IMR-90 (cell line): ENCODE measurements around the gene DPP10.

ENCODE experiments used
- BHLHE40 ChIP-seq: fragments of 150-350 bp; IDR thresholded peaks from 2 replicates; pipeline ENCODE4 v1.6.1; 2016; ENCODE audit warnings: mild to moderate bottlenecking, low read depth, low read length
- CEBPB ChIP-seq: IDR thresholded peaks from 2 replicates; pipeline ENCODE4 v1.6.1; 2012; ENCODE audit warnings: low read depth, low read length, improper control_type of control experiment
- CHD1 ChIP-seq: IDR thresholded peaks from 2 replicates; pipeline ENCODE4 v1.6.1; 2012; ENCODE audit warnings: low read depth, low read length, improper control_type of control experiment
- CTCF ChIP-seq: conservative IDR thresholded peaks from 2 replicates; pipeline ENCODE4 v1.5.1; 2012; ENCODE audit warnings: mild to moderate bottlenecking, low read depth, low read length, improper control_type of control experiment
- FOS ChIP-seq: fragments of 150-350 bp; IDR thresholded peaks from 2 replicates; pipeline ENCODE4 v1.6.1; 2016; ENCODE audit warnings: low read depth, low read length
- MAFK ChIP-seq: IDR thresholded peaks from 2 replicates; pipeline ENCODE4 v1.6.1; 2012; ENCODE audit warnings: low read depth, low read length, improper control_type of control experiment
- MXI1 ChIP-seq: IDR thresholded peaks from 2 replicates; pipeline ENCODE4 v1.6.1; 2012; ENCODE audit warnings: low read depth, mild to moderate bottlenecking, low read length, moderate library complexity, borderline replicate concordance
- POLR2A ChIP-seq: IDR thresholded peaks from 2 replicates; pipeline ENCODE4 v1.6.1; 2012; ENCODE audit warnings: mild to moderate bottlenecking, low read depth, low read length
- RAD21 ChIP-seq: IDR thresholded peaks from 2 replicates; pipeline ENCODE4 v1.6.1; 2012; ENCODE audit warnings: low read length, improper control_type of control experiment
- RFX5 ChIP-seq: IDR thresholded peaks from 2 replicates; pipeline ENCODE4 v1.8.0; 2012; ENCODE audit warnings: low read depth, mild to moderate bottlenecking, low read length, moderate library complexity
- SMC3 ChIP-seq: fragments of 150-350 bp; IDR thresholded peaks from 2 replicates; pipeline ENCODE4 v1.6.1; 2016; ENCODE audit warnings: low read depth, mild to moderate bottlenecking, antibody characterized with exemption, low read length, moderate library complexity
- TF ChIP-seq, protein P1 (sequence below): fragments of 150-350 bp; IDR thresholded peaks from 2 replicates; pipeline ENCODE4 v1.6.1; 2017; ENCODE audit warnings: mild to moderate bottlenecking, antibody characterized with exemption, low read length, low read depth
- TF ChIP-seq, protein P2 (sequence below): fragments of 150-350 bp; IDR thresholded peaks from 2 replicates; pipeline ENCODE4 v1.6.1; 2016; ENCODE audit warnings: low read depth, mild to moderate bottlenecking, low read length, moderate library complexity, borderline replicate concordance

DNA sequence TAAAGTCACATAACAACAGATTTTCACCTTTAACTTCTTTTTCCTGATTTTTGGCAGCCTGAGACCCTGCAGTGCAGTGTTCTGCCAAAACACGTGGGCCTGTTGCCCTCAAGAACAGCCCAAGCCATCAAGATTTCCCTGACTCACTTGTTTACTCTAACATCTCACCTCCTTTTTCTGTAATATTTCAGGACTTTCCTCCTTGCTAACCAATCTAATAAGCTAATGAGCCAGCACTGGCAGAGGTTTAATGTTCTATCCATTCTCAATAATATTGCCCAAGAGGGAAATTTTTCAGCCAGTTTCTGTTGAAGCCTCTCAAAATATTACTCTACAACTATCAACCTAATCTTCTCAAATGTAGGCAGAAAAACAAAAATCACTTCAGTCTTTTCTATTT is 635.2 kb downstream of the DPP10 start:
- no peak for TF ChIP-seq CEBPB
- TF ChIP-seq MXI1, result no peak
- TF ChIP-seq CTCF, result no peak
- no peak for TF ChIP-seq RFX5
- TF ChIP-seq, protein P1, sequence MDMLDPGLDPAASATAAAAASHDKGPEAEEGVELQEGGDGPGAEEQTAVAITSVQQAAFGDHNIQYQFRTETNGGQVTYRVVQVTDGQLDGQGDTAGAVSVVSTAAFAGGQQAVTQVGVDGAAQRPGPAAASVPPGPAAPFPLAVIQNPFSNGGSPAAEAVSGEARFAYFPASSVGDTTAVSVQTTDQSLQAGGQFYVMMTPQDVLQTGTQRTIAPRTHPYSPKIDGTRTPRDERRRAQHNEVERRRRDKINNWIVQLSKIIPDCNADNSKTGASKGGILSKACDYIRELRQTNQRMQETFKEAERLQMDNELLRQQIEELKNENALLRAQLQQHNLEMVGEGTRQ, result no peak
- TF ChIP-seq POLR2A, result no peak
- TF ChIP-seq SMC3, result no peak
- no peak for TF ChIP-seq RAD21
- TF ChIP-seq FOS, result no peak
- no peak for TF ChIP-seq CHD1
- no peak for TF ChIP-seq MAFK
- TF ChIP-seq, protein P2, sequence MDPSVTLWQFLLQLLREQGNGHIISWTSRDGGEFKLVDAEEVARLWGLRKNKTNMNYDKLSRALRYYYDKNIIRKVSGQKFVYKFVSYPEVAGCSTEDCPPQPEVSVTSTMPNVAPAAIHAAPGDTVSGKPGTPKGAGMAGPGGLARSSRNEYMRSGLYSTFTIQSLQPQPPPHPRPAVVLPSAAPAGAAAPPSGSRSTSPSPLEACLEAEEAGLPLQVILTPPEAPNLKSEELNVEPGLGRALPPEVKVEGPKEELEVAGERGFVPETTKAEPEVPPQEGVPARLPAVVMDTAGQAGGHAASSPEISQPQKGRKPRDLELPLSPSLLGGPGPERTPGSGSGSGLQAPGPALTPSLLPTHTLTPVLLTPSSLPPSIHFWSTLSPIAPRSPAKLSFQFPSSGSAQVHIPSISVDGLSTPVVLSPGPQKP, result no peak
- TF ChIP-seq BHLHE40, result no peak
